IMR-90 (cell line): Measurements from ENCODE around the gene PSMB2. TPM values are rescaled to one million over a fixed set of nuclear protein-coding genes. Genes with fewer than 3 reads are reported as not detected.

Source experiments
- ATAC-seq: fragments of 200-7000 bp; cut with Tn5 transposase; 2 replicates; pipeline ENCODE4 v1.9.1; 2020; ENCODE audit warnings: low read depth, mild to moderate bottlenecking, moderate library complexity
- BruUV-seq: library from RNA; stranded (reverse); fragments of 400-500 nt; replicated peaks from 2 replicates; lab custom pipeline; 2021; lab: Mats Ljungman, UMichigan
- CTCF ChIA-PET: fragments of 300-600 bp; formaldehyde crosslinking; extraction: SDS; loops from one replicate; lab custom pipeline; 2021; ENCODE audit warnings: antibody characterized with exemption; lab: Yijun Ruan, JAX
- POLR2A ChIA-PET: fragments of 300-600 bp; sonication (Branson Sonifier 250); formaldehyde crosslinking; loops from one replicate; lab custom pipeline; 2022; ENCODE audit warnings: antibody characterized with exemption; ENCODE audit not compliant: unreplicated experiment; lab: Charles Lee
- DNase-seq: peaks from one replicate; pipeline ENCODE4 v3.0.0; 2013
- H2AFZ ChIP-seq: replicated peaks from 2 replicates; pipeline ENCODE3; 2013; ENCODE audit warnings: low read length, mild to moderate bottlenecking; ENCODE audit not compliant: poor library complexity
- H2AK5ac ChIP-seq: 2 replicates; pipeline ENCODE4 v1.6.1; 2013; ENCODE audit warnings: low read depth, low read length, inconsistent platforms
- H2AK9ac ChIP-seq: replicated peaks from 2 replicates; pipeline ENCODE3; 2013; ENCODE audit warnings: mild to moderate bottlenecking, low read depth, low read length, moderate library complexity; ENCODE audit not compliant: poor library complexity
- H2BK120ac ChIP-seq: 2 replicates; pipeline ENCODE4 v1.6.1; 2013; ENCODE audit warnings: low read depth, low read length, inconsistent platforms
- H2BK15ac ChIP-seq: 3 replicates; pipeline ENCODE4 v1.6.1; 2013; ENCODE audit warnings: low read depth, low read length, inconsistent platforms
- H2BK20ac ChIP-seq: 2 replicates; pipeline ENCODE4 v1.6.1; 2013; ENCODE audit warnings: low read depth, mild to moderate bottlenecking, inconsistent platforms, low read length, moderate library complexity
- H2BK5ac ChIP-seq: 2 replicates; pipeline ENCODE4 v1.6.1; 2013; ENCODE audit warnings: mild to moderate bottlenecking, low read depth, low read length, inconsistent platforms; ENCODE audit not compliant: poor library complexity, severe bottlenecking
- H3K14ac ChIP-seq: replicated peaks from 2 replicates; pipeline ENCODE4 v1.6.1; 2013; ENCODE audit warnings: low read depth, low read length, inconsistent platforms
- H3K18ac ChIP-seq: 2 replicates; pipeline ENCODE4 v1.6.1; 2013; ENCODE audit warnings: low read depth, low read length, control low read depth
- H3K23ac ChIP-seq: 2 replicates; pipeline ENCODE4 v1.6.1; 2013; ENCODE audit warnings: low read depth, low read length, inconsistent platforms
- H3K27ac ChIP-seq: 2 replicates; pipeline ENCODE4 v1.5.1; 2013; ENCODE audit warnings: mild to moderate bottlenecking, control low read depth, low read length; ENCODE audit not compliant: insufficient read depth
- H3K27me3 ChIP-seq: 2 replicates; pipeline ENCODE4 v1.6.1; 2013; ENCODE audit warnings: low read length; ENCODE audit not compliant: control insufficient read depth, insufficient read depth
- H3K36me3 ChIP-seq: 2 replicates; pipeline ENCODE4 v1.6.1; 2013; ENCODE audit warnings: low read length, mixed read lengths; ENCODE audit not compliant: control insufficient read depth, insufficient read depth
- H3K4ac ChIP-seq: 2 replicates; pipeline ENCODE4 v1.6.1; 2013; ENCODE audit warnings: low read depth, low read length, inconsistent platforms
- H3K4me1 ChIP-seq: 2 replicates; pipeline ENCODE4 v1.6.1; 2013; ENCODE audit warnings: low read length, mixed read lengths; ENCODE audit not compliant: control insufficient read depth, insufficient read depth
- H3K4me2 ChIP-seq: 2 replicates; pipeline ENCODE4 v1.6.1; 2013; ENCODE audit warnings: low read depth, mild to moderate bottlenecking, control low read depth, low read length, moderate library complexity
- H3K4me3 ChIP-seq: 2 replicates; pipeline ENCODE4 v1.5.1; 2013; ENCODE audit warnings: low read depth, mild to moderate bottlenecking, control low read depth, low read length, moderate library complexity; ENCODE audit not compliant: insufficient read depth
- H3K56ac ChIP-seq: 2 replicates; pipeline ENCODE4 v1.6.1; 2013; ENCODE audit warnings: low read length, inconsistent platforms; ENCODE audit not compliant: insufficient read depth; ENCODE audit errors: extremely low read depth
- H3K79me1 ChIP-seq, 2 experiments: 2 replicates each; pipeline ENCODE4 v1.6.1; 2013; ENCODE audit warnings: low read length in 2 of 2, inconsistent platforms in 1 of 2, low read depth in 1 of 2
- H3K9ac ChIP-seq: 2 replicates; pipeline ENCODE4 v1.6.1; 2013; ENCODE audit warnings: low read depth, low read length, control low read depth
- H3K9me1 ChIP-seq: 2 replicates; pipeline ENCODE4 v1.6.1; 2013; ENCODE audit warnings: low read length, inconsistent platforms; ENCODE audit not compliant: insufficient read depth
- H3K9me3 ChIP-seq: 2 replicates; pipeline ENCODE4 v1.6.1; 2013; ENCODE audit warnings: low read length; ENCODE audit not compliant: control insufficient read depth, insufficient read depth
- H4K20me1 ChIP-seq: 2 replicates; pipeline ENCODE4 v1.6.1; 2013; ENCODE audit warnings: low read length, inconsistent platforms; ENCODE audit not compliant: insufficient read depth
- H4K5ac ChIP-seq: 2 replicates; pipeline ENCODE4 v1.6.1; 2013; ENCODE audit warnings: mild to moderate bottlenecking, low read depth, low read length, control low read depth
- H4K8ac ChIP-seq, 2 experiments: 2 replicates each; pipeline ENCODE4 v1.6.1; 2013; ENCODE audit warnings: low read depth in 2 of 2, low read length in 2 of 2, control low read depth in 1 of 2, inconsistent platforms in 1 of 2
- H4K91ac ChIP-seq: 2 replicates; pipeline ENCODE4 v1.6.1; 2013; ENCODE audit warnings: low read depth, low read length, inconsistent platforms; ENCODE audit not compliant: insufficient read depth
- BHLHE40 ChIP-seq: fragments of 150-350 bp; IDR thresholded peaks from 2 replicates; pipeline ENCODE4 v1.6.1; 2016; ENCODE audit warnings: mild to moderate bottlenecking, low read depth, low read length
- CEBPB ChIP-seq: IDR thresholded peaks from 2 replicates; pipeline ENCODE4 v1.6.1; 2012; ENCODE audit warnings: low read depth, low read length, improper control_type of control experiment
- CHD1 ChIP-seq: IDR thresholded peaks from 2 replicates; pipeline ENCODE4 v1.6.1; 2012; ENCODE audit warnings: low read depth, low read length, improper control_type of control experiment
- FOS ChIP-seq: fragments of 150-350 bp; IDR thresholded peaks from 2 replicates; pipeline ENCODE4 v1.6.1; 2016; ENCODE audit warnings: low read depth, low read length
- MAFK ChIP-seq: IDR thresholded peaks from 2 replicates; pipeline ENCODE4 v1.6.1; 2012; ENCODE audit warnings: low read depth, low read length, improper control_type of control experiment
- MAZ ChIP-seq: IDR thresholded peaks from 2 replicates; pipeline ENCODE4 v1.6.1; 2012; ENCODE audit warnings: low read depth, mild to moderate bottlenecking, low read length, improper control_type of control experiment, moderate library complexity, borderline replicate concordance
- MXI1 ChIP-seq: IDR thresholded peaks from 2 replicates; pipeline ENCODE4 v1.6.1; 2012; ENCODE audit warnings: low read depth, mild to moderate bottlenecking, low read length, moderate library complexity, borderline replicate concordance
- NFE2L2 ChIP-seq: fragments of 150-350 bp; IDR thresholded peaks from 2 replicates; pipeline ENCODE4 v1.6.1; 2016; ENCODE audit warnings: low read depth, mild to moderate bottlenecking, low read length
- POLR2A ChIP-seq: IDR thresholded peaks from 2 replicates; pipeline ENCODE4 v1.6.1; 2012; ENCODE audit warnings: mild to moderate bottlenecking, low read depth, low read length
- RAD21 ChIP-seq: IDR thresholded peaks from 2 replicates; pipeline ENCODE4 v1.6.1; 2012; ENCODE audit warnings: low read length, improper control_type of control experiment
- RCOR1 ChIP-seq: IDR thresholded peaks from 2 replicates; pipeline ENCODE4 v1.6.1; 2012; ENCODE audit warnings: mild to moderate bottlenecking, low read length, improper control_type of control experiment; ENCODE audit not compliant: insufficient replicate concordance
- RFX5 ChIP-seq: IDR thresholded peaks from 2 replicates; pipeline ENCODE4 v1.8.0; 2012; ENCODE audit warnings: low read depth, mild to moderate bottlenecking, low read length, moderate library complexity
- SMC3 ChIP-seq: fragments of 150-350 bp; IDR thresholded peaks from 2 replicates; pipeline ENCODE4 v1.6.1; 2016; ENCODE audit warnings: low read depth, mild to moderate bottlenecking, antibody characterized with exemption, low read length, moderate library complexity
- dilution Hi-C: fragments of 300-500 bp; cut with HindIII; formaldehyde crosslinking; loops from one replicate; pipeline ENCODE4 v1.14.3; 2018; ENCODE audit warnings: low sequenced_read_pairs; ENCODE audit not compliant: unreplicated experiment
- in situ Hi-C: fragments of 300-500 bp; cut with MboI; formaldehyde crosslinking; loops from 3 replicates; pipeline ENCODE4 v1.14.3; 2019; ENCODE audit warnings: low sequenced_read_pairs, inconsistent platforms, mixed read lengths
- intact Hi-C: fragments of 100-400 bp; cut with micrococcal nuclease; formaldehyde crosslinking; loops from 2 replicates; pipeline ENCODE4 v1.10.0; 2022
- polyA plus RNA-seq, 3 experiments: library from polyadenylated mRNA; depleted of rRNA; stranded (reverse); fragments of >200 nt; gene quantifications; 2 replicates each; pipeline ENCODE4 v1.2.3, GENCODE V29; 2012; ENCODE audit warnings: low replicate concordance in 1 of 3
- total RNA-seq: library from RNA; depleted of rRNA; stranded (reverse); fragments of >200 nt; gene quantifications from 2 replicates; pipeline ENCODE4 v1.2.3, GENCODE V29; 2012
- TF ChIP-seq, protein P1 (sequence below): fragments of 150-350 bp; IDR thresholded peaks from 2 replicates; pipeline ENCODE4 v1.6.1; 2017; ENCODE audit warnings: mild to moderate bottlenecking, antibody characterized with exemption, low read length, low read depth
- TF ChIP-seq, protein P2 (sequence below): conservative IDR thresholded peaks from 2 replicates; pipeline ENCODE4 v1.5.1; 2012; ENCODE audit warnings: mild to moderate bottlenecking, low read depth, low read length, improper control_type of control experiment
- TF ChIP-seq, protein P3 (sequence below): fragments of 150-350 bp; IDR thresholded peaks from 2 replicates; pipeline ENCODE4 v1.6.1; 2016; ENCODE audit warnings: low read depth, mild to moderate bottlenecking, low read length, moderate library complexity, borderline replicate concordance

PSMB2 gene
- total and polyA plus RNA-seq, 2 of the 4 experiments (the other 2 are of a cell fraction) = 23.8 to 86.2 TPM

DNA sequence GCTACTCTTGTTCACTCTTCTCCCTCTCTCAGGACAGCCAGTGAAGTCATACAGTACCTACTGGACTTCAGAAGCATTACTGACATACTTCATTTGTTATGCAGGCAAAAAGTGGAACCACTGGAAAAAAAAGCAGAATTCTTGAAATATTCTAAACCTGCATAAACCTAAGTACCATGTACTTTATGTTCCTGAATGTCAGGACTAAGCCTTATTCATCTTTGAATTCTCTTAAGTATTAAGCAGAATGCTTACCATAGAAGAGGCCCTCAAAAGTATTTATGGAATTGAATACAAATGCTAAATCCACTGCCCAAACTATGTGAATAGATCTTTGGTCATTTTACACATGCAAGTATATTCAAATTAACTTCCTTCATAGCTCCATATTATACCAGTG is 7.8 kb downstream of the PSMB2 start:
- no peak overlapping the region for H4K5ac ChIP-seq
- H2BK120ac ChIP-seq = no peak overlapping the region
- H4K20me1 ChIP-seq = no peaks in the 10 kb centered on the region; the same call in 1 of the 2 replicates
- no peaks in the 10 kb centered on the region for H3K4me1 ChIP-seq
- BruUV-seq = no TSS peak
- peaks cover 35% of the 10 kb centered on the region for H3K36me3 ChIP-seq
- H3K4ac ChIP-seq = no peak overlapping the region
- no peak overlapping the region for H2BK20ac ChIP-seq
- no peak overlapping the region for H2AFZ ChIP-seq
- no peaks in the 10 kb centered on the region for H3K27me3 ChIP-seq
- TF ChIP-seq MXI1 (no peak), MAZ (no peak), FOS (no peak), SMC3 (no peak), NFE2L2 (no peak), RCOR1 (no peak), POLR2A (no peak), RAD21 (no peak), CEBPB (no peak), RFX5 (no peak), BHLHE40 (no peak), CHD1 (no peak), MAFK (no peak)
- TF ChIP-seq, protein P1, sequence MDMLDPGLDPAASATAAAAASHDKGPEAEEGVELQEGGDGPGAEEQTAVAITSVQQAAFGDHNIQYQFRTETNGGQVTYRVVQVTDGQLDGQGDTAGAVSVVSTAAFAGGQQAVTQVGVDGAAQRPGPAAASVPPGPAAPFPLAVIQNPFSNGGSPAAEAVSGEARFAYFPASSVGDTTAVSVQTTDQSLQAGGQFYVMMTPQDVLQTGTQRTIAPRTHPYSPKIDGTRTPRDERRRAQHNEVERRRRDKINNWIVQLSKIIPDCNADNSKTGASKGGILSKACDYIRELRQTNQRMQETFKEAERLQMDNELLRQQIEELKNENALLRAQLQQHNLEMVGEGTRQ = no peak
- TF ChIP-seq, protein P2, sequence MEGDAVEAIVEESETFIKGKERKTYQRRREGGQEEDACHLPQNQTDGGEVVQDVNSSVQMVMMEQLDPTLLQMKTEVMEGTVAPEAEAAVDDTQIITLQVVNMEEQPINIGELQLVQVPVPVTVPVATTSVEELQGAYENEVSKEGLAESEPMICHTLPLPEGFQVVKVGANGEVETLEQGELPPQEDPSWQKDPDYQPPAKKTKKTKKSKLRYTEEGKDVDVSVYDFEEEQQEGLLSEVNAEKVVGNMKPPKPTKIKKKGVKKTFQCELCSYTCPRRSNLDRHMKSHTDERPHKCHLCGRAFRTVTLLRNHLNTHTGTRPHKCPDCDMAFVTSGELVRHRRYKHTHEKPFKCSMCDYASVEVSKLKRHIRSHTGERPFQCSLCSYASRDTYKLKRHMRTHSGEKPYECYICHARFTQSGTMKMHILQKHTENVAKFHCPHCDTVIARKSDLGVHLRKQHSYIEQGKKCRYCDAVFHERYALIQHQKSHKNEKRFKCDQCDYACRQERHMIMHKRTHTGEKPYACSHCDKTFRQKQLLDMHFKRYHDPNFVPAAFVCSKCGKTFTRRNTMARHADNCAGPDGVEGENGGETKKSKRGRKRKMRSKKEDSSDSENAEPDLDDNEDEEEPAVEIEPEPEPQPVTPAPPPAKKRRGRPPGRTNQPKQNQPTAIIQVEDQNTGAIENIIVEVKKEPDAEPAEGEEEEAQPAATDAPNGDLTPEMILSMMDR = no peak
- TF ChIP-seq, protein P3, sequence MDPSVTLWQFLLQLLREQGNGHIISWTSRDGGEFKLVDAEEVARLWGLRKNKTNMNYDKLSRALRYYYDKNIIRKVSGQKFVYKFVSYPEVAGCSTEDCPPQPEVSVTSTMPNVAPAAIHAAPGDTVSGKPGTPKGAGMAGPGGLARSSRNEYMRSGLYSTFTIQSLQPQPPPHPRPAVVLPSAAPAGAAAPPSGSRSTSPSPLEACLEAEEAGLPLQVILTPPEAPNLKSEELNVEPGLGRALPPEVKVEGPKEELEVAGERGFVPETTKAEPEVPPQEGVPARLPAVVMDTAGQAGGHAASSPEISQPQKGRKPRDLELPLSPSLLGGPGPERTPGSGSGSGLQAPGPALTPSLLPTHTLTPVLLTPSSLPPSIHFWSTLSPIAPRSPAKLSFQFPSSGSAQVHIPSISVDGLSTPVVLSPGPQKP = no peak
- peaks cover 28 to 32% of the 10 kb centered on the region in 2 experiments for H3K79me1 ChIP-seq
- CTCF ChIA-PET = interaction anchor here (0.6 kb wide), 1 partner anchor 32 kb away, joined by 6 read pairs; no protein-coding TSS in a partner anchor
- DNase-seq (no peak), ATAC-seq (no peak; the same call in 1 of the 2 replicates)
- no peak overlapping the region for H3K4me2 ChIP-seq
- H2AK9ac ChIP-seq = no peak overlapping the region
- POLR2A ChIA-PET = no interaction called here
- H3K23ac ChIP-seq = no peak overlapping the region
- no peak overlapping the region for H3K18ac ChIP-seq
- dilution Hi-C loops = no loop called here
- no peak overlapping the region for H3K56ac ChIP-seq
- H2BK5ac ChIP-seq = no peak overlapping the region
- H3K27ac ChIP-seq = no peak overlapping the region
- H3K9me1 ChIP-seq = no peaks in the 10 kb centered on the region
- H2AK5ac ChIP-seq = no peak overlapping the region
- no peak overlapping the region for H4K8ac ChIP-seq
- no peak overlapping the region for H3K4me3 ChIP-seq
- H3K14ac ChIP-seq = no peak overlapping the region
- no peak overlapping the region for H2BK15ac ChIP-seq
- H3K9me3 ChIP-seq = no peaks in the 10 kb centered on the region
- intact Hi-C loops = no loop called here
- in situ Hi-C loops = no loop called here
- H4K91ac ChIP-seq = no peak overlapping the region
- H3K9ac ChIP-seq = no peak overlapping the region
